H9 (cell line): Measurements from ENCODE around the gene OSBPL1A. TPM values are rescaled to one million over a fixed set of nuclear protein-coding genes. Genes with fewer than 3 reads are reported as not detected.

ENCODE experiments used
- DNase-seq: peaks from one replicate; pipeline ENCODE4 v3.0.0-alpha.2; 2017
- H2AFZ ChIP-seq: one replicate; pipeline ENCODE4 v1.6.1; 2013; ENCODE audit warnings: mild to moderate bottlenecking, low read length, control low read depth, moderate library complexity
- H2AK5ac ChIP-seq: 2 replicates; pipeline ENCODE4 v1.6.1; 2013; ENCODE audit warnings: low read length, control low read depth, mixed read lengths; ENCODE audit not compliant: insufficient read length
- H2BK120ac ChIP-seq: one replicate; pipeline ENCODE4 v1.6.1; 2013; ENCODE audit warnings: low read depth, mild to moderate bottlenecking, low read length, control low read depth, inconsistent platforms; ENCODE audit not compliant: poor library complexity, severe bottlenecking
- H2BK12ac ChIP-seq: 2 replicates; pipeline ENCODE4 v1.6.1; 2013; ENCODE audit warnings: low read length, control low read depth, mixed read lengths, low read depth; ENCODE audit not compliant: insufficient read length
- H2BK15ac ChIP-seq: 2 replicates; pipeline ENCODE4 v1.6.1; 2013; ENCODE audit warnings: low read depth, low read length, control low read depth
- H2BK20ac ChIP-seq: one replicate; pipeline ENCODE4 v1.6.1; 2013; ENCODE audit warnings: low read depth, mild to moderate bottlenecking, low read length, control low read depth, inconsistent platforms; ENCODE audit not compliant: poor library complexity, severe bottlenecking
- H2BK5ac ChIP-seq: 2 replicates; pipeline ENCODE4 v1.6.1; 2013; ENCODE audit warnings: low read length, control low read depth, mixed read lengths; ENCODE audit not compliant: insufficient read length
- H3K14ac ChIP-seq: 2 replicates; pipeline ENCODE4 v1.6.1; 2013; ENCODE audit warnings: low read length, control low read depth; ENCODE audit not compliant: insufficient read depth
- H3K18ac ChIP-seq: 2 replicates; pipeline ENCODE4 v1.6.1; 2013; ENCODE audit warnings: low read depth, mild to moderate bottlenecking, mixed read lengths, low read length, control low read depth; ENCODE audit not compliant: insufficient read length
- H3K23ac ChIP-seq: 2 replicates; pipeline ENCODE4 v1.6.1; 2013; ENCODE audit warnings: low read length, control low read depth, mixed read lengths, low read depth; ENCODE audit not compliant: insufficient read length
- H3K23me2 ChIP-seq: 2 replicates; pipeline ENCODE4 v1.6.1; 2013; ENCODE audit warnings: low read depth, mild to moderate bottlenecking, mixed read lengths, low read length, control low read depth; ENCODE audit not compliant: insufficient read length, poor library complexity, severe bottlenecking
- H3K27ac ChIP-seq: 2 replicates; pipeline ENCODE4 v1.5.1; 2013; ENCODE audit warnings: low read length, control low read depth, mixed read lengths, low read depth; ENCODE audit not compliant: insufficient read length
- H3K27me3 ChIP-seq: 2 replicates; pipeline ENCODE4 v1.6.1; 2013; ENCODE audit warnings: low read length, control low read depth, inconsistent platforms; ENCODE audit not compliant: insufficient read depth
- H3K4ac ChIP-seq: 2 replicates; pipeline ENCODE4 v1.6.1; 2013; ENCODE audit warnings: low read depth, mild to moderate bottlenecking, control low read depth, inconsistent platforms, low read length, moderate library complexity
- H3K4me1 ChIP-seq: 2 replicates; pipeline ENCODE4 v1.6.1; 2013; ENCODE audit warnings: low read length, control low read depth, inconsistent platforms; ENCODE audit not compliant: insufficient read depth
- H3K4me2 ChIP-seq: 2 replicates; pipeline ENCODE4 v1.6.1; 2013; ENCODE audit warnings: low read length, control low read depth, mixed read lengths; ENCODE audit not compliant: insufficient read length, insufficient read depth
- H3K56ac ChIP-seq: 2 replicates; pipeline ENCODE4 v1.6.1; 2013; ENCODE audit warnings: low read depth, mild to moderate bottlenecking, mixed read lengths, low read length, control low read depth; ENCODE audit not compliant: insufficient read length
- H3K79me1 ChIP-seq: 2 replicates; pipeline ENCODE4 v1.6.1; 2013; ENCODE audit warnings: low read depth, mild to moderate bottlenecking, moderate library complexity, low read length, control low read depth, inconsistent platforms; ENCODE audit not compliant: insufficient read depth, poor library complexity, severe bottlenecking
- H3K79me2 ChIP-seq: 2 replicates; pipeline ENCODE4 v1.6.1; 2013; ENCODE audit warnings: low read length, control low read depth, inconsistent platforms; ENCODE audit not compliant: insufficient read depth
- H3K9ac ChIP-seq: 2 replicates; pipeline ENCODE4 v1.6.1; 2013; ENCODE audit warnings: low read length, control low read depth, mixed read lengths; ENCODE audit not compliant: insufficient read length; ENCODE audit errors: extremely low read depth
- H3K9me3 ChIP-seq: one replicate; pipeline ENCODE4 v1.6.1; 2013; ENCODE audit warnings: low read depth, low read length, inconsistent platforms; ENCODE audit not compliant: control insufficient read depth
- H3T11ph ChIP-seq: one replicate; pipeline ENCODE4 v1.6.1; 2013; ENCODE audit warnings: mild to moderate bottlenecking, low read length, control low read depth, inconsistent platforms
- H4K20me1 ChIP-seq: one replicate; pipeline ENCODE4 v1.6.1; 2013; ENCODE audit not compliant: control insufficient read depth, insufficient read length, insufficient read depth
- H4K5ac ChIP-seq: 2 replicates; pipeline ENCODE4 v1.6.1; 2013; ENCODE audit warnings: low read depth, mild to moderate bottlenecking, mixed read lengths, low read length, control low read depth; ENCODE audit not compliant: insufficient read length
- H4K8ac ChIP-seq: replicated peaks from 2 replicates; pipeline ENCODE4 v1.6.1; 2013; ENCODE audit warnings: low read length, control low read depth, mixed read lengths, low read depth; ENCODE audit not compliant: insufficient read length
- H4K91ac ChIP-seq: 2 replicates; pipeline ENCODE4 v1.6.1; 2013; ENCODE audit warnings: low read depth, mild to moderate bottlenecking, moderate library complexity, mixed read lengths, low read length, control low read depth; ENCODE audit not compliant: insufficient read length
- H3K27ac Mint-ChIP-seq, 3 experiments: 2 replicates in 2 of 3; 3 replicates in 1 of 3; pipeline ENCODE4 v1.8.0; 2020 to 2021; ENCODE audit warnings: mixed read lengths in 3 of 3, mild to moderate bottlenecking in 1 of 3, moderate library complexity in 1 of 3
- H3K27me3 Mint-ChIP-seq: 2 replicates; pipeline ENCODE4 v1.8.0; 2021; ENCODE audit warnings: low read depth, mild to moderate bottlenecking, moderate library complexity, mixed read lengths
- H3K36me3 Mint-ChIP-seq, 3 experiments: 2 replicates in 2 of 3; 3 replicates in 1 of 3; pipeline ENCODE4 v1.8.0; 2020 to 2021; ENCODE audit warnings: low read depth in 3 of 3, mixed read lengths in 3 of 3; ENCODE audit not compliant: insufficient read depth in 1 of 3
- H3K4me1 Mint-ChIP-seq, 2 experiments: 2 replicates each; pipeline ENCODE4 v1.8.0; 2020; ENCODE audit warnings: mixed read lengths in 2 of 2
- H3K4me3 Mint-ChIP-seq, 2 experiments: 2 replicates in 1 of 2; 3 replicates in 1 of 2; pipeline ENCODE4 v1.8.0; 2020 to 2021; ENCODE audit warnings: mild to moderate bottlenecking in 2 of 2, mixed read lengths in 2 of 2, moderate library complexity in 1 of 2
- H3K9me3 Mint-ChIP-seq, 2 experiments: 2 replicates in 1 of 2; 3 replicates in 1 of 2; pipeline ENCODE4 v1.8.0; 2020; ENCODE audit warnings: mild to moderate bottlenecking in 2 of 2, mixed read lengths in 2 of 2, moderate library complexity in 1 of 2
- CTCF ChIP-seq: fragments of 200-600 bp; sonication (generic); conservative IDR thresholded peaks from 3 replicates; pipeline ENCODE4 v1.8.0; 2021; ENCODE audit warnings: antibody characterized with exemption, mild to moderate bottlenecking
- WGBS: extraction: QIAGEN DNeasy Blood & Tissue Kit; methylation state at CpG from one replicate; pipeline ENCODE4 v1.1.7; 2013; ENCODE audit warnings: missing lambda C conversion rate, low lambda C conversion rate, mixed read lengths; ENCODE audit not compliant: insufficient read length; ENCODE audit errors: extremely low coverage; 5-methylcytosine and 5-hydroxymethylcytosine counted together
- total RNA-seq: library from RNA; stranded (reverse); gene quantifications from 2 replicates; pipeline ENCODE4 v1.2.1, GENCODE V29; 2021

The OSBPL1A gene
- total RNA-seq, 1 experiment from 2014 or later, result 33.9 TPM

GRCh38 chr18:24161304-24161703, 236.3 kb downstream of the OSBPL1A start:
- H3K4me1 ChIP-seq, result no peaks in the 10 kb centered on the region
- no peaks in the 10 kb centered on the region for H3K9me3 Mint-ChIP-seq
- no peak for TF ChIP-seq CTCF
- no peak overlapping the region for H2BK15ac ChIP-seq
- no peak overlapping the region for H3K9ac ChIP-seq
- H2BK20ac ChIP-seq, result no peak overlapping the region
- no peaks in the 10 kb centered on the region for H3K27me3 ChIP-seq
- H3K18ac ChIP-seq, result no peak overlapping the region
- H2BK12ac ChIP-seq, result no peak overlapping the region
- no peaks in the 10 kb centered on the region for H3K9me3 ChIP-seq
- no peak for DNase-seq
- no peak overlapping the region for H3K4ac ChIP-seq
- no peaks in the 10 kb centered on the region for H3K23me2 ChIP-seq
- no peak overlapping the region; a peak in 1 of 7 replicates for H3K27ac Mint-ChIP-seq
- H3K56ac ChIP-seq, result no peak overlapping the region
- peaks cover 24 to 49% (median 32%) of the 10 kb centered on the region in 3 experiments; a peak in 6 of 7 replicates for H3K36me3 Mint-ChIP-seq
- no peak overlapping the region for H3K4me3 Mint-ChIP-seq
- no CpG with 5 or more reads among the region's 2 CpGs for WGBS
- H4K20me1 ChIP-seq, result no peaks in the 10 kb centered on the region
- H3K27me3 Mint-ChIP-seq, result no peaks in the 10 kb centered on the region
- H3T11ph ChIP-seq, result no peak overlapping the region
- no peak overlapping the region for H3K4me2 ChIP-seq
- no peak overlapping the region for H3K27ac ChIP-seq
- no peak overlapping the region for H2AFZ ChIP-seq
- no peak overlapping the region for H2BK120ac ChIP-seq
- no peak overlapping the region for H3K14ac ChIP-seq
- no peak overlapping the region for H4K91ac ChIP-seq
- no peak overlapping the region for H2AK5ac ChIP-seq
- H3K79me2 ChIP-seq, result no peaks in the 10 kb centered on the region
- no peak overlapping the region for H3K23ac ChIP-seq
- no peak overlapping the region for H4K8ac ChIP-seq
- H4K5ac ChIP-seq, result no peak overlapping the region
- no peaks in the 10 kb centered on the region for H3K4me1 Mint-ChIP-seq
- H3K79me1 ChIP-seq, result no peaks in the 10 kb centered on the region
- no peak overlapping the region for H2BK5ac ChIP-seq
